Ecto neural progenitor cell (in vitro differentiated cells): Measurements from ENCODE around the gene PTAFR.

Experiments used
- DNase-seq: peaks from one replicate; pipeline ENCODE4 v3.0.0-alpha.2; 2018; ENCODE audit warnings: low spot score

Gene PTAFR

GRCh38 chr1:28175955-28176485, 470 bp downstream of the PTAFR start:
- no peak for DNase-seq

GRCh38 chr1:28173980-28174297, 2.6 kb downstream of the PTAFR start:
- DNase-seq = no peak

- DNase-seq = no peak
Measured at GRCh38 chr1:28173151-28173979, 3.1 kb downstream of the PTAFR start.

GRCh38 chr1:28172713-28173150, 3.8 kb downstream of the PTAFR start:
- no peak for DNase-seq

GRCh38 chr1:28171246-28171645, 5.2 kb downstream of the PTAFR start:
- no peak for DNase-seq

- no peak for DNase-seq
Measured at GRCh38 chr1:28170001-28170596, 6.4 kb downstream of the PTAFR start.

GRCh38 chr1:28163496-28164161, 12.9 kb downstream of the PTAFR start:
- DNase-seq = no peak

- DNase-seq = no peak
Measured at GRCh38 chr1:28162151-28162550, 14.3 kb downstream of the PTAFR start.

- DNase-seq = no peak
Measured at GRCh38 chr1:28161751-28162150, 14.7 kb downstream of the PTAFR start.

- DNase-seq = no peak
Measured at GRCh38 chr1:28160782-28161266, 15.7 kb downstream of the PTAFR start.

- DNase-seq = no peak
Measured at GRCh38 chr1:28159680-28160079, 16.8 kb downstream of the PTAFR start.

GRCh38 chr1:28159243-28159642, 17.2 kb downstream of the PTAFR start:
- DNase-seq = no peak

GRCh38 chr1:28157894-28158293, 18.6 kb downstream of the PTAFR start:
- no peak for DNase-seq

- no peak for DNase-seq
Measured at GRCh38 chr1:28156821-28157220, 19.7 kb downstream of the PTAFR start.

GRCh38 chr1:28155628-28156027, 20.9 kb downstream of the PTAFR start:
- no peak for DNase-seq

- no peak for DNase-seq
Measured at GRCh38 chr1:28154078-28154594, 22.4 kb downstream of the PTAFR start.

- DNase-seq = no peak
Measured at GRCh38 chr1:28150125-28150780, 26.2 kb downstream of the PTAFR start.

- DNase-seq = no peak
Measured at GRCh38 chr1:28148880-28149195, 27.7 kb downstream of the PTAFR start.

- DNase-seq = no peak
Measured at GRCh38 chr1:28147264-28148094, 29.0 kb downstream of the PTAFR start.

GRCh38 chr1:28145728-28146127, 30.8 kb downstream of the PTAFR start:
- no peak for DNase-seq
